Measurements from ENCODE around the gene ARSG.

- TF ChIP-seq CTCF (conservative IDR thresholded peaks at IDR 0.05) (no peak), ZFX (IDR thresholded peaks at IDR 0.05) (no peak)
These were observed 139.8 kb downstream of the ARSG start for GRCh38 chr17:68431045-68431608.

All from C4-2B (cell line).